HG03565 (cell line): Measurements from ENCODE around the gene PARS2.

Source experiments
- ATAC-seq: cut with Tn5 transposase; IDR thresholded peaks from one replicate; pipeline ENCODE4 v1.9.1; 2021; ENCODE audit warnings: mild to moderate bottlenecking, moderate library complexity; ENCODE audit not compliant: unreplicated experiment

PARS2 gene

DNA sequence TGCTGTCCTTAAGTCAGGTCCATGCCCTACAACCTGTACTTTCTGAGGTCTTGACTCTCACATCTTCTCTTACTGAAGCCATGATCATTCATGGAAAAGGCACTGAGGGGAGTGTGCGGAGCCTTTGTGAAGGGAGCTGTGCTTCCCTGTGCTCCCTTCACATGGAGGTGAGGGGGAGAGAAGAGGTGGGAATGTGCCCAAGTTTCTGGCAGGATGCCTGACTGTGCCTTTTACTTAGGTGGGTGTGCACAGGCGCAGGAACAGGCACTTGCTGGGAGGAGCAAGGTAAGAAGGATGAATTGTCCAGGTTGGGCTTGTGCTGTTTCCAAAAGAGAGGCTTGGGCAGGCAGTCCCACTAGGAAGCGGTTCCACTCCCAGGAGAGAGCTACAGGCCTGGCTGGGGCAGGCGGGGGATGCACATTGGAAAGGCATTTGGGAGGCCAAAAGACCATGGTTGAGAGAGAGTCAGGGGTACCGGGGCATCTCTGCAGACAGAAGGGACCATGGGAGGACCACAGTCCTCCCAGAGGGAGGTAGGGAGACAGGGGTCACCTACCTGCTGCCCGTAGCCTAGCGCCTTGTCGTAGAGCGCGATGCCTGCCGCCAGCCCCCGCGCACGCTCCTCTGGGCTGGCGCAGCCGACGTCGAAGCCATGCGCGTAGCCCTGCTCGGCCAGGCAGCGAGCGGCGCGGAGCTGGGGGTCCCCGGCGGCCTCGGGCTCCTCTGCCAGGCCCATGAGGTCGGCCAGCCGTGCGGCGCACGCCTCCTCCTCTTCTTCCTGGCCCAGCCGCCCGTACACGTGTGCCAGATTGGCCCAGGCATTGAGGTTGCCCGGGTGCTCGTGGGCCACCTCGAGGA is 35.9 kb upstream of the PARS2 start:
- ATAC-seq = no peak

DNA sequence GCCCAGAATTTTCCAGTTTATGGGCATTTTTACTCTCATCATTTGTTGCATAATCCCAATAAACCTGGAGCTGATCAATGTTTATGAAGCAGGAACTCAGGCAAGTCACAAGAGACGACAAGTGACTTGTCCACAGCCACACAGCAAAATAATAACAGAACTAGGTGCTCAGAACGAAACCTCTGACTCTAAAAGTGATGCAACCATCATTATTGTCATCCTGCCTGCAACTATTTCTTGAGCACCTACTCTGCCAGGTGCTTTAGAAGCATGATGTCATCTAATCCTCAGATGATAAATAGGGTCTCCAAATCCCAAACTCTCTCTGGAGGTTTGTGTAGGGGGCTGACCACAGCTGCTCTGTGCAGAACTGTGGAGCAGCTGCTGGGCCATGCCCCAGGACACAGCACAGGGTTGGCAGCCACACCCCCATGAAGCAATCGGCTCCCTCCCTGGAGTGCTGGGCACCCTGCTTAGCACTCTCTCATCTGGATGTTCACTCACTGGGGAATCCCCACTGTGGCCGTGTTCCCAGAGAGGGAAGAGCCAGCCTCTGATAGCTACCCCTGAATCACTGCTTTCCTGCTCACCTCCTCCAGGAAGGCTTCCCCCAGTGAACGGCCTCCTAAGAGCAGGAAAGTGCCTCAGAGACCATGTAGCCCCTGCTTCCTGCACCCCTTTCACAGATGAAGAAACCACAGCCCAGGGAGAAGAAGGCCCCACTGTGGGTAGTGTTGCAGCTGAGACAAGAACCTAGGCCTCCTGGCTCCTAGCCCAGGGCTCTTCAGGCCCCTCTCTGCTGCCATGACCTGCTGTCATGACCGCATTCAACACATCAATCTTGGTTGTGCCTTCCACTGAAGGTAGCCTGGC is 34.7 kb upstream of the PARS2 start:
- ATAC-seq = peak; percentile 38

DNA sequence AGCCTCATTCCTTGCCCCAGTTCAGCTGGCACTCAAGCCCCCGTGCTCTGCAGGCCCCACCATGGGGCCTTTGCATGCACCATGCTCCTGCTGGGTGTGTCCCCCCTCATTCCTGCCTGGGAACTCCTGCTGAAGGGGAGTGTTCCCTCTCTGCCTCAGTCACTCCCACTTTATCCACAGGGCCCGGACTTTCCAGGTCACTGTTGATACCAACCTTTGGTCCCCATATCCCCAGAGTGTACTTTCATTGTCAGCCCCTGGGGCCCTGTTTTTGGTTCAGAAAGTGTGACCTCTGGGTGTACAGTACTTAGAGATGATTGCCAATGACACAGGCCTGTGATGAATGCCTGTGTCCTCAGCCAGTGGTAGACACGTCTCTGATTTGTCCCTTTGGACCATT is 33.9 kb upstream of the PARS2 start:
- ATAC-seq = no peak

DNA sequence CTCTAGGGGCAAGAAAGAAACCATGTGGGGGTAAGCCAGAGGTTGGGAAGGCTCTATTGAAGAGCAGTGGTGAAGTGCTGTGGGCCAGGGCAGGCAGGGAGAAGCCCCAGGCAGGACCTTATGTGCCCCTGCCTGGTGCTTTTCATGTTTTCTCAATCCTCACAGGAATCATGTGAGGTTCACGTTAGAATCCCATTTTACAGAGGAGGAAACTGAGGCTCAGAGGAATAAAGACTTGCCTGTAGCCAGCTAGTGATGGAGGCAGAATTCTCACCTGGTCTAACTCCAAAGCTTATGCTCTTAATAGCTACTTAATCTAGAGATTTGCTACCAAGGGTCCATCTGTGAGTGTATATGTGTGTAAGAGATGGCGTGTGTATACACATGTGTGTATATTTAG is 32.6 kb upstream of the PARS2 start:
- ATAC-seq = no peak

DNA sequence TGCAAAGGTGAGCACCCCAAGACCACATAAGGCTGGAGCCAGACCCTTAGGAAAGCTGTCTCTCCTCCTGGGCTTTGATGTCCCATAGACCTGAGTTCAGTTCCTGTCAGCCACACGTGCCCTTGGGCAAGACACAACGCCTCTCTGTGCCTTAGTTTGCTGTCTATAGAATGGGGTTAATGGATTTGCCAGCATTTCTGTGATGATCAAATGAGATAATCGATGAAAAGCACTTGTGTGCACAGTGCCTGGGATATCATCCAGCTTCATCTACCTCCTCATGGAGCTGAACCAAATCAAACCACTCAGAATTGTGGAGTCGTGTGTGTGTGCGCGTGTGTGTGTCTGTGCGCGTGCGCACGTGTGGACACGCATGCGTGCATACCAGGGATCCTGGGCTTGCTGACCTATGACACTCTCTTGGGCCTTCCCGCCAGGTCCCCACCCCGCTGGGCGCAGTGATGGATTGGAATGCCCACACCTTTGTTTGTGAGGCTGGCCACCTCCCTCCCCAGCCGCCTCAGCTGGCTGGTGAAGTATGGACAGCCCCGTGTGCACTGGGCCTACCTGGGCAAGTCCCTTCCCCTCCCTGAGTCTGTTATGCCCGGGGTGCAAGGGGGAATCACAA is 31.6 kb upstream of the PARS2 start:
- no peak for ATAC-seq

DNA sequence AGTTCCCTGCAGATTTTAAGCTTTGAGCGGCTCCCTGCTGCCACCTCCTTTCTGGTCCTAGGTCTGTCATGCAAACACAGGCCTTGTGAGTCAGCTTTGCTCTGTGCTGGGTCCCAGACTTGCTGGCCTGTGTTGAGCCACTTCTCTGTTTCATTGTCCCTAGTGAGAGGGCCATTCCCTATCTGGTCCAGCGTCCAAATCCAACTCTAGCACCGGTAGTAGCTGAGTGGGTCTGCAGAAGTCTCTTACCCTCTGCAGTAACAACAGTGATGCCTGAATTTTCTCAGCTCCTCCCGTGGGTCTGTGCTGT is 31.0 kb upstream of the PARS2 start:
- ATAC-seq = no peak

DNA sequence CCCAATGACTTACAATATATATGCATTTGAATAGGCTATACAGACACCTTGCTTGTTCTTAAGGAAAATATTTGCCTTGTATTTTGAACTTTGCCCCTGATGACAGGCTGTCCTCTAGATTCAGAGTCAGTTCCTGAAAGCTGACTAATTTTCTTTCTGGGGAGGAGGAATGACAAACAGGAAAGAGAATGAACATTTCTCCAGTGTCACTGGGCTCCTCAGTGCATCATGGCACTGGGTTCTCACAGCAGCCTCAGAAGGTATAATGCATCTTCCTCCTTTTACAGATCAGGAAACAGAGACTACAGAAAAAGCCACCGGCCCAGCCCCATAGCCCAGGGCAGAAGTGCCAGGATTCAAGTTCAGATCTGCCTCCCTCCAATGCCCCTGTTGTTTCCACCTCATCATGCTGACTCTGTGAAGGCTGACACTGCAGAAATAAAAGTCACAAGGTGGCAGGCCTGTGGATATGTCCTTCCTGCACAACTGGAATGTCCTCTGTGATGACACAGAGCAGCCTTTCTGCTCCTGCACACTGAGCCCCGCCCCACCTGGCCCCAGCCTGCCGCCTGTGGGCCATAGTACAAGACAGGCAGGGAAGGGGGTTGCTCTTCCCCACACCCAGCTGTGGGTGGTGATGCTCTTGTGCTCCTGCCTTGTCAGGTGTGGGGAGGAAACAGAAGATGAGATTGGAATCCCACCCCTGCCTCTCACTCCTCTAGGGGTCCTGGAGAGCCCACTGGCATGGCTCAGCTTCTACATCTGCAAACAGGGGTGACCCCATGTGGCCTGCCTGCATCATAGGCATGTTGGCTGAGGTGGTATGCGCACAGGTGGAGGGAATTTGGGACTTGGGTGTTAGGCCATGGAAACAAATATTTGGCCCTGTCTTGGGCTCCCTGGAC is 30.4 kb upstream of the PARS2 start:
- ATAC-seq = no peak

DNA sequence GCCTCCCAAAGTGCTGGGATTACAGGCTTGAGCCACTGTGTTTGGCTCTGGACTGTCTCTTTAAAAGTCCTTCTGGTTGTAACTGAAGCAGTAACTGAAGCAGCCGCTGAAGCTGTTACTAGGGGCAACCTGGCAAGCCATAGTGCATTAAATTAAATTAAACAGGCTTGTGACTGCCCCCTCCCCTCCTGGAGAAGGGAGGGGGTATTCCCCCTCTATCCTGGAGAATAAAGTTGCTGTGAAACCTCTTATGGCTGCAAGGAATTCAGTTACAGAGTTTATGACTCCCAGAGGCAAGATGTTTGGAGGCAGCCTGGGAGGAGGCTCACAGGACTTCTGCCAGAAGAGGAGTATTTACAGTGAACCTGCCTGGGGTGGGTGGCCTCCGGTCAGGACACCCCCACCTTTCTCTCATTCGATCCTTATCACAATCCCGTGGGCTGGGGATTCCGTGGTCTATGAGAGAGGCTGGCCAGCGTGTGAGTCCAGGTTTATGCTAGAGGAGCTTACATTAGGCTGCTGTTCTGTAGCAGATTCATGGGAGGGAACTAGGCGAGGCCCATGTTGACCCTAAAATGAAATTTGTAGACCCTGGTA is 28.5 kb upstream of the PARS2 start:
- ATAC-seq = no peak

DNA sequence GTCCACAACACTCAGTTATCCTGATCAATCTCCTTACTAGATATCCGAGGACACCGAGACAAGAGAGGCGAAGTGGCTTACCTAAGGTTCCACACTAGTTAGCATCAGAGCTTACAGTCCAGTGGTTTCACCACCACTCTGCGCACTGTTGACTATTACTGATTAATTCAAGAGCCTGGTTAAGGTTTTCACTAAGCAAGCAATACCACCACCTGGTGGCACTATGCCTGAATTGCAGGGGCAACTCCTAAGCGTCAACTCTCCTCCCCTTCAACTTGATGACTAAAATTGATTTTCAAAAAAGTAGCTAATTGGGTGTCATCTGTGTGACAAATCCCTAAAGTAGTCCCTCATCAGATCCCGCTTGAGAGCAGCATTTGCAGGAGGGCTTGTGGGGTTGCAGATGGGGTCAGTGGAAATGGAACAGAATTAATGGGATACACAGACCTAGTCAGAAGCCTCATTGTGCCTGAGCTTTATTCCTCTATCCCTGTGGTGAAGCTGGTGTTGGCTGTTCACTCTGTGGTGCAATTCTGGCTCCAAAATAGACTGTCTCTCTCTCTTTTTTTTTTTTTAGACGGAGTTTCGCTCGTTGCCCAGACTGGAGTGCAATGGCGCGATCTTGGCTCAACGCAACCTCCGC is 27.7 kb upstream of the PARS2 start:
- no peak for ATAC-seq

DNA sequence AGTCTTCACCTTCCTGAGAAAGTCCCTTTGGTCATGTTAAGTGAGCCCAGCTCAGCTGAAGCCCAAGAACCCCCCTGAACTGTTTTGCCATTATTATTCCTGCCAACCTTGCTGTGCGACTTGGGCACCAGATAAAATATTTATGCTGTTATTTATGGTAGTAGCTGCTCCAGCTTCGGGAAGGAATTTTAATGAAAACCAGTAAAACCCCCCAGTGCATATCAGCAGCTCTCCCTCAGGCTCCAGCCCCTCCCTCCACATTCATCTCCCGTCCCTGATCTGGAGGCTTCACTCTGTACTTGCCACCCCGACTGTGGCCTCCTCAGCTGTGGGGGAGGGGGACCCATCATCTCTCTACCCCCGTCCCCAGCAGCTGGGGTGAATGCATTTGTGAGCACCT is 24.1 kb upstream of the PARS2 start:
- no peak for ATAC-seq

DNA sequence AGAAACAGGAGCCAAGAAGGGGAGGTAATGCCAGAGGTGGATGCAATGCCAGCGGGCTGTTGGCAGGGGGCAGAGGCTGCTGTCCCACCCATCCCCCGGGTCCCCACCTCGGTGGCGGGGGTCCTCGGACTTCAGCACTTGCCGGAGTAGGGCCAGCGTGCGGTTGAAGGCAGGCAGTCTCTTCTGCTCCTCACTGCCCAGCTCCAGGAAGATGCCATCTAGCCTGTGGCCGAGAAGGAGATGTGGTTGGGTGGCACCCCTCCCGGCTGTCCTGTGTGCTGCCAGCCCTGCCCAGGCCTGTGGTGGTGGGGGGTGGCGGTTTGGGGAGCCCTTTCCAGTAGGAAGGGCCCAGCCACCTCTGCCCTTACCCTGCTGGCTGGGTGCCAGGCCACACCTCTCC is 23.3 kb upstream of the PARS2 start:
- ATAC-seq = no peak

DNA sequence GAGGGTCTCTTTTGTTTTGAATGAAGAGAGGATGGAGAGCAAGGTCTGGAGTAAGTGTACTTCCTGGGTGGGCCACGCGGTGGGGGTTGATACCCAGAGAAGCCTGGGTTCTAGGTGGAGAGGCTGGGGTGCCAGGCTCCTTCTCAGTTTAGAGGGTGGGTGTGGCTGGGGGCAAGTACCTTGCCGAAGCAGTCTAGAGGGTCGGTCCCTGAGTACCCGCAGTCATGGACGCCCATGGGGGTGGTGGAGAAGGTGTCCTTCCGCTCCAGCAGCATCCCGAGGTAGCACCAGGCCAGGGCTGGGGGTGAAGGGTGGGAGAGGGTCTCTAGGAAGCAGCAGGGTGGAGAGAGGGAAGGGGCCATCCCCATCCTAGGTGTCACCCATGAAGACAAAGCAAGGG is 22.5 kb upstream of the PARS2 start:
- ATAC-seq = no peak

DNA sequence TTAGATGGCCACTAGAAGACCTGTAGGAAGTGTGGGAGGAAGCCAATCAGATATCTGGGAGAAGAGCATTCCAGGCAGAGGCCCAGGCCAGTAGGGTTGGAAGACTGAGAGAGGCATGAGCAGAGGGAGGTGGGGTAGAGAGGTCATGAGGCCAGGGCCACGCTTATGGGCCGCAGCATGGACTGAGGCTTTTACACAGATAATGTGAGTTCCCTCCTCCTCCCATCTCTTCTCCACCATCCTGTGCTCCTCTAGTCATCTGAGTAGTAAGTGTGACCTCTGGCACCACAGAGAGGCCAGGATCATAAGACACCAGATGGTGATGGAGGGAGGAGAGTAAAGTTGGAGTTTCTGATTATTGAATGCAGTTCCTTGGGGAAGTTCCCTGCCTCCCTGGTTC is 19.7 kb upstream of the PARS2 start:
- ATAC-seq = no peak

DNA sequence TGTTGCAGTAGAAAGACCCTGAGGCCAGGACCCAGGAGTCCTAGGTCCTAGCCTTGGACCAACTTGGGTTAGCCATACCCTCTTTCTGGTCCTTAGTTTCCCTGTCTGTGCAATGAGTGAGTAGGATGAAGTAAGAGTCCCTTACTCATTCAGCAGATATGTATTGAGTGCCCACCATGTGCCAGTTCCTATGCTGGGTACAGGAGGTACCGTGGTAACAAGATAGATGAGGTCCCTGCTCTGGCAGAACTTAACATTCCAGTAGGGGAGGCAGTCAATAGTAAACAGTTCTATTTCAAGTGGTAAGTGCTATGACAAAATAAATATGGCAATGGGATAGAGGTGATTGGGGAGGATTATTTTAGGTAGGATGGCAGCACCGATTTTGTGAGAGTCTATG is 18.3 kb upstream of the PARS2 start:
- ATAC-seq = no peak

DNA sequence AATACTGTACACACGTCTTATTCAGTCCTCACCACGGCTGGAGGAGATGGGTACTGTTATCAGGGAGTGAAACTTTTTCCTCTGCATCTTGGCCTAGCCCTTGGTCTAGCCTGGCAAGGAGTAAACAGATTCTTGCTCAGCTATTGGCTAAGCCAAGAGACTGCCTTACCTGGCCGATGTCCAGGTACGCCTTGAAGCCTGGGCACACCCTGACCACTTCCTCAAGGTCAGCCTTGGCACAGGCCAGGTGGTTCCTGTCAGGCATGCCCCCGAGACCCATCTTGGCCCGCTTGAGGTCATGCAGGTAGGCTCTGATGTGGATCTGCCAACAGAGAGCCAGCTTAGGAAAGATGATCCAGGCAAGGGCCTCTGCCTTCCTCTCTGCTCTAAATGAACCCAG is 17.8 kb upstream of the PARS2 start:
- ATAC-seq = no peak

DNA sequence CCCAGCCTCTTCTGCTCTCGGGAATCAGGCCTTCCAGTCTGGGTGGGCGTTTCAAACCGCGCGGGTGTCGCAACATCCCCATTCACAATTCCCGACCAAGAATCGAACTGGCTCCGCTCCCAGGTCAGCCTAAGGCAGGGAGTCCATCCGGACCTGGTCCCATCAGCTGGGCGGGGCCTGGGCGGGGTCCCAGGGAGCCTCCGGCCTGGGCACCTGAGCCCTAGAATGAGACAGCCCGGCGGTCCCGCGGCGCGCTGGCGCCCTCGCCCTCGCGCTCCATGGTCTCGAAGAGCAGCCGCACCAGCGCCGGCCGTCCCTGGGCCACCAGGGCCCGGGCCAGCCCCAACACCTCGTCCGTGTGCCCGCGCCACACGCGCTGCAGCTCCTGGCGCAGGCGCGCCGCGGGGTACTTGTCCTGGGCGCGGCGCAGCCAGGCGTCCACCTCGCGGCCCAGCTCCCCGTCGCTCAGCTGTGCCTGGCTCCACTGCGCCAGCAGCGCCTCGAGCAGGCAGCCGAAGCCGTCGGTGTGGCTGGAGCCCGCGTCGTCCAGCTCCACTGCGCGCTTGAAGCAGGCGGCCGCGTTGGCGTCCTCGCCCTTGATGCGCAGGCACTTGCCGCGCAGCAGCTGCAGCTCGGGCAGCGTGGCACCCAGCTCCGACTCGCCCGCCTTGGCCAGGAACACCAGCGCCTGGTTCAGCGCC is 16.9 kb upstream of the PARS2 start:
- no peak for ATAC-seq

DNA sequence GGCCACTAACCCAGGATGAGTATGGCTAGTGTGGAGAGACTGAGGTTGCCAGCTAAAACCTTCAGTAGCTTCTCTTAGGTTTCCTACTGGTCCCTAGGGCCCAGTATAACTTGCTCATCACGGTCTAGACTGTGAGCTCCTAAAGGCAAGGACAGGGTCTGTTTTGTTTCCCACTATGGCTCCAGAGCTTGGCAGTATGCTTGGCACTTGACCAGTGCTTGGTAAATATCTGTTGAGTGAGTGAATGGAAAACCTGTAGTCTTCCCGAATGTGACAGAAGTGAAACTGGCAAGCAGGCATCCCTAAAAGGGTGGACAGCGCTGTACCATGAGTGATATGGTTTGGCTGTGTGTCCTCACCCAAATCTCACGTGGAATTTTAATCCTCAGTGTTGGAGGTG is 13.1 kb upstream of the PARS2 start:
- no peak for ATAC-seq

DNA sequence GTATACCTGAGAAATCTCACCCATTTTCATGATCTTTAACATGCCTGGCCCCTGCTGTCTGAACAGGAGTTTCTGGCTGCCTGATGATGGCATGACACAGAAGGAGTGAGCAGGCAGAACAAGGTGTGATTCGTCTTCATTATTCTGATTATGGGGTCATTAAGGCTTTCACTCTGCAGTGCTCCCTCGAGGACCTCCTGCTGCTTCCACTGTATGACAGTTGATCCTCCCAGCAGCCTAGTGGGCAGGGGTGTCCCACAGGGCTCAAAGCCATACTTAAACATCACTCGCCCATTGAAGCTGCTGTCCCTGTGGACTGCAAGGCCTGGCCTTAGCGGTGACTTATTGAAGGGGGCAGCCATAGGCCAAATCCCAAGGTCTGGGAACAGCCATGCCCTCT is 12.7 kb upstream of the PARS2 start:
- ATAC-seq = no peak
